ENCODE results near the gene RSRC1. TPM values are rescaled to one million over a fixed set of nuclear protein-coding genes. Genes with fewer than 3 reads are reported as not detected.
"Not testable (repeated sequence)": the region's sequence is repeated elsewhere in the genome, so short reads cannot be mapped to it uniquely, and the experiment has no call there.

Gene RSRC1
- total RNA-seq, 3 donors from 2014 or later: 53.1 to 101 (median 59.3) TPM

DNA sequence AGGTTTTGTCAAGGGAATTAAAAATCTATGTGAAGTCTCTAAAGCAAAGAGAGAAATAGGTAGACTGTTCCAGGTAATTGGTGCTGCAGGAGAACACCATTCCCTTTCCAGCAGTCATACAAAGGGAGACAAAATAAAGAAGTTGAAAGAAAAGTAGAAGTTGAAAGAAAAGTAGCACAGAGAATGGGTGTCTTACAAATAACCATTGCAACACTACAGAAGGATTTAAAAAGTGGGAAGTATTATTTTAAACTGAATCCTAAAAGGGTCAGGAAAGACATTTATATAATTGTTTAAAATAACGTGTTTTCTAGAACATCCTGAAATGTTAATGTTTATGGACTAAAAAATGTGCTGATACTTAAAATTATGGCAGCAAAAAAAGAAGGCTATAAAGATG, 223.8 kb downstream of the RSRC1 start:
- intact Hi-C loops (cut with DNase I; ENCODE audit: low total_unique reads): no loop called here
- Histone ChIP-seq H3K9me3 (no peaks in the 10 kb centered on the region), H3K4me3 (no peak overlapping the region), H3K27me3 (no peaks in the 10 kb centered on the region), H3K27ac (no peak overlapping the region), H3K36me3 (no peaks in the 10 kb centered on the region), H3K4me1 (no peaks in the 10 kb centered on the region)
- TF ChIP-seq POLR2AphosphoS5 (IDR thresholded peaks at IDR 0.05) (no peak), POLR2A (IDR thresholded peaks at IDR 0.05) (no peak)
- TF ChIP-seq, protein P1, sequence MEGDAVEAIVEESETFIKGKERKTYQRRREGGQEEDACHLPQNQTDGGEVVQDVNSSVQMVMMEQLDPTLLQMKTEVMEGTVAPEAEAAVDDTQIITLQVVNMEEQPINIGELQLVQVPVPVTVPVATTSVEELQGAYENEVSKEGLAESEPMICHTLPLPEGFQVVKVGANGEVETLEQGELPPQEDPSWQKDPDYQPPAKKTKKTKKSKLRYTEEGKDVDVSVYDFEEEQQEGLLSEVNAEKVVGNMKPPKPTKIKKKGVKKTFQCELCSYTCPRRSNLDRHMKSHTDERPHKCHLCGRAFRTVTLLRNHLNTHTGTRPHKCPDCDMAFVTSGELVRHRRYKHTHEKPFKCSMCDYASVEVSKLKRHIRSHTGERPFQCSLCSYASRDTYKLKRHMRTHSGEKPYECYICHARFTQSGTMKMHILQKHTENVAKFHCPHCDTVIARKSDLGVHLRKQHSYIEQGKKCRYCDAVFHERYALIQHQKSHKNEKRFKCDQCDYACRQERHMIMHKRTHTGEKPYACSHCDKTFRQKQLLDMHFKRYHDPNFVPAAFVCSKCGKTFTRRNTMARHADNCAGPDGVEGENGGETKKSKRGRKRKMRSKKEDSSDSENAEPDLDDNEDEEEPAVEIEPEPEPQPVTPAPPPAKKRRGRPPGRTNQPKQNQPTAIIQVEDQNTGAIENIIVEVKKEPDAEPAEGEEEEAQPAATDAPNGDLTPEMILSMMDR (IDR thresholded peaks at IDR 0.05): no peak
- DNase-seq (ENCODE audit: low spot score in 2 of 2): no peak

DNA sequence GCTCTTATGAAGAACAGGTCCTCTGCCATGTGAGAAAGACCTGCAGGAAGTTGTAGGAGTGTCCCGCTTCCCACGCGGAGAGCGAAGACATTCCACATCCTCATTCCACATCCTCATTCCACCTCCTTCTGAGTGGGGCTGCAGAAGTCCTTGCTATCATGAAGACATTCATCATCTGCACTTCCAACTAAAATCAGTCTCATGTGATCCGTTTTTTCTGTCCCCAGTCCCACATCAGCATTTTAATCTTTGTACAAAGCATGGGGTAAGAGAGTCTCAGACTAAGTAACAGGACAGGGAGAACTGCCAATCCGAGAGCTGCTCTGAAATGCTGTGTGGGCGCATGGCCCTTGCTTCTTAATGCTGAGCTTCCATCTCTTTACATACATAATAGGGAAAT, 227.2 kb downstream of the RSRC1 start:
- no peak for DNase-seq (ENCODE audit: low spot score in 2 of 2)
- H3K36me3 ChIP-seq: no peaks in the 10 kb centered on the region
- H3K9me3 ChIP-seq: no peaks in the 10 kb centered on the region
- no peaks in the 10 kb centered on the region for H3K4me1 ChIP-seq
- H3K4me3 ChIP-seq: no peak overlapping the region
- H3K27ac ChIP-seq: no peak overlapping the region
- no peak for TF ChIP-seq POLR2A (IDR thresholded peaks at IDR 0.05)
- no peak for TF ChIP-seq POLR2AphosphoS5 (IDR thresholded peaks at IDR 0.05)
- TF ChIP-seq, protein P1 (IDR thresholded peaks at IDR 0.05): no peak
- intact Hi-C loops (cut with DNase I; ENCODE audit: low total_unique reads): no loop called here
- no peaks in the 10 kb centered on the region for H3K27me3 ChIP-seq

DNA sequence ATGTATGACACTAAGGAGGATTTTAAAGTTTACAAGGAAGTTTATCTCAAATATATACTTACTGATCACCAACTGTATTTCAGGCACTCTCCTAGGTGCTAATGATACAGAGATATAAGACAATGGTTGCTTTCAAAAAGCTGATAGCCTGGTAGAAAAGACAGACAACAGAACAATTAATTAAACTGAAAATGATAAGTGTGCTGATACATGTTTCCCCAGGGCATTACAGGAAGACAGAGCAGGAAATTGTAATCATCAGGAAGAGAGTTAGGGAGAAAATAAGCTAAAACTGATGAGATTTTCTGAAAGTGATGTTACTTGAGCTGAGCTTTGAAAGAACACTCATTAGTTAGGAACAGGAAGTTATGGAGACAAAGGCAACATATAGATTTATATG, 229.7 kb downstream of the RSRC1 start:
- intact Hi-C loops (cut with DNase I; ENCODE audit: low total_unique reads): no loop called here
- Histone ChIP-seq H3K4me3 (no peak overlapping the region), H3K27ac (no peak overlapping the region), H3K4me1 (no peaks in the 10 kb centered on the region), H3K9me3 (no peaks in the 10 kb centered on the region), H3K27me3 (no peaks in the 10 kb centered on the region), H3K36me3 (no peaks in the 10 kb centered on the region)
- TF ChIP-seq POLR2AphosphoS5 (IDR thresholded peaks at IDR 0.05): no peak
- no peak for TF ChIP-seq POLR2A (IDR thresholded peaks at IDR 0.05)
- TF ChIP-seq, protein P1 (IDR thresholded peaks at IDR 0.05): no peak
- DNase-seq (ENCODE audit: low spot score in 2 of 2): no peak

DNA sequence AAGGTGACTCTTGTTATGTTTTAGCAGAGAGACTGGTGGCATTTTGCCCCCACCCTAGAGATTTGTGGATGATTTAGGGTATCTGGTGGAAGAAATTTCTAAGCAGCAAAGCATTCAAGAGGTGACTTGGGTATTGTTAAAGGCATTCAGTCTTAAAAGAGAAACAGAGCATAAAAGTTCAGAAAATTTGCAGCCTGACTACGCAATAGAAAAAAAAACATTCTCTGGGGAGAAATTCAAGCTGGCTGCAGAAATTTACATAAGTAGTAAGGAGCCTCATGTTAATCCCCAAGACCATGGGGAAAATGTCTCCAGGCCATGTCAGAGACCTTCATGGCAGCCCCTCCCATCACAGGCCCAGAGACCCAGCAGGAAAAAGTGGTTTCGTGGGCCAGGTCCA, 231.1 kb downstream of the RSRC1 start:
- H3K4me3 ChIP-seq; H3K27me3 ChIP-seq; intact Hi-C loops (cut with DNase I; ENCODE audit: low total_unique reads); H3K27ac ChIP-seq; DNase-seq (ENCODE audit: low spot score in 2 of 2); H3K36me3 ChIP-seq; H3K4me1 ChIP-seq; H3K9me3 ChIP-seq: not testable (repeated sequence)

DNA sequence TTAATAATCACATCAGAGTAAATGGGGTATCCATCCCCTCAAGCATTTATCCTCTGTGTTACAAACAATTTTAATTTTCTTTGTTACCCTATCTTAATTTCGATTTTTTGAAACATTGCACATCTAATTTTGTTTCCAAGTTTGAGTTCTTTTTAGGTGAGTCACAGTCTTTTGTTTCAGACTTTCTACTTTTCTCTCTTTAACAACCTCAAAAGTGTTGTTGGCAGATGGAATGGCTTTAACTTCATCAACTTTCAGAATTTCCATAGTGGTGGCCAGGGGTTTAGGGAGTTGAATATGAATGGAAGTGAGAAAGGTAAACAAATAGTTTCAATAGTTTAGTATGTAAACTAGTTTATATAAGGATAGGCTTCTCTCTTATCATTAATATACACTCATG, 238.1 kb downstream of the RSRC1 start:
- DNase-seq (ENCODE audit: low spot score in 2 of 2): no peak

More for the DNA sequence above, 238.1 kb downstream of the RSRC1 start:
- H3K27me3 ChIP-seq: no peaks in the 10 kb centered on the region
- H3K9me3 ChIP-seq: no peaks in the 10 kb centered on the region
- H3K4me3 ChIP-seq: no peak overlapping the region
- H3K36me3 ChIP-seq: no peaks in the 10 kb centered on the region
- H3K4me1 ChIP-seq: no peaks in the 10 kb centered on the region
- intact Hi-C loops (cut with DNase I; ENCODE audit: low total_unique reads): no loop called here
- H3K27ac ChIP-seq: no peak overlapping the region
- TF ChIP-seq, protein P1 (IDR thresholded peaks at IDR 0.05): no peak
- TF ChIP-seq POLR2A (IDR thresholded peaks at IDR 0.05): no peak
- no peak for TF ChIP-seq POLR2AphosphoS5 (IDR thresholded peaks at IDR 0.05)
